Left renal pelvis (tissue), 4 donors: Measurements from ENCODE around the gene TAF1. TPM values are rescaled to one million over a fixed set of nuclear protein-coding genes. Genes with fewer than 3 reads are reported as not detected.
"Not testable (repeated sequence)": the region's sequence is repeated elsewhere in the genome, so short reads cannot be mapped to it uniquely, and the experiment has no call there.

ENCODE experiments used
- DNase-seq, 4 donors: peaks; one replicate each; pipeline ENCODE4 v3.0.0-alpha.2; 2013; ENCODE audit warnings: low read depth in 4 of 4, low spot score in 3 of 4
- polyA plus RNA-seq, 4 donors: library from polyadenylated mRNA; unstranded; fragments of 120-200 nt; gene quantifications; one replicate each; pipeline ENCODE4 v1.2.1, GENCODE V29; 2013; ENCODE audit not compliant: insufficient read length in 4 of 4

The TAF1 gene
- polyA plus RNA-seq, 4 donors, result 33.2 to 41.8 (median 38.2) TPM

- not testable (repeated sequence) for DNase-seq
Measured at GRCh38 chrX:71416260-71416659, 50.1 kb downstream of the TAF1 start.

GRCh38 chrX:71420686-71421085, 54.5 kb downstream of the TAF1 start:
- DNase-seq, result no peak

- DNase-seq, result no peak
Measured at GRCh38 chrX:71432733-71433132, 66.6 kb downstream of the TAF1 start.

GRCh38 chrX:71438750-71439149, 72.6 kb downstream of the TAF1 start:
- DNase-seq, result no peak

- DNase-seq, result no peak
Measured at GRCh38 chrX:71439420-71439819, 73.3 kb downstream of the TAF1 start.

- no peak for DNase-seq
Measured at GRCh38 chrX:71439896-71440295, 73.7 kb downstream of the TAF1 start.

- DNase-seq, result no peak
Measured at GRCh38 chrX:71440401-71440800, 74.2 kb downstream of the TAF1 start.

- not testable (repeated sequence) for DNase-seq
Measured at GRCh38 chrX:71441809-71442208, 75.7 kb downstream of the TAF1 start.

- no peak for DNase-seq
Measured at GRCh38 chrX:71450433-71451106, 84.4 kb downstream of the TAF1 start.

GRCh38 chrX:71451518-71451917, 85.4 kb downstream of the TAF1 start:
- not testable (repeated sequence) for DNase-seq

- DNase-seq, result no peak
Measured at GRCh38 chrX:71453056-71453455, 86.9 kb downstream of the TAF1 start.

- DNase-seq, result no peak
Measured at GRCh38 chrX:71454222-71454621, 88.1 kb downstream of the TAF1 start.

GRCh38 chrX:71458866-71459265, 92.7 kb downstream of the TAF1 start:
- no peak for DNase-seq

DNA sequence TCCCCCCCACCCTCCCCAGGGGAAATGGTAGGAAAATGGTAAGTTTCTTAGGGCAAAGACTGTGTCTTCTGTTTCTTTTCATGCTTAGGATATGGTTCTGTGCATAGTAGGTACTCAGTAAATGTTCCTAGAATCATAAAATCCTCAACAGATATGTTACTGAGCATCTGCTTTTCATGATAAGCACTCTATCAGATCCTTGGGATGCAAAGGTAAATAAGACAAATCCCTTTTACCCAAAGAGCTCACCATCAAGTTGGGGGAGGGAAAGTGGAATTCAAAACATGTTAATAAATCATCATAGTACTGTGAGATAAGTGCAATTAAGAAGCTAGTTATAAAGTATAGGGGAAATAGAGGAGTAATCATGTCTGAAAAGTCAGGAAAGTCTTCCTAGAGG, 98.8 kb downstream of the TAF1 start:
- no peak for DNase-seq

GRCh38 chrX:71466979-71467523, 100.9 kb downstream of the TAF1 start:
- no peak for DNase-seq

- DNase-seq, result no peak
Measured at GRCh38 chrX:71475785-71476540, 109.8 kb downstream of the TAF1 start.

DNA sequence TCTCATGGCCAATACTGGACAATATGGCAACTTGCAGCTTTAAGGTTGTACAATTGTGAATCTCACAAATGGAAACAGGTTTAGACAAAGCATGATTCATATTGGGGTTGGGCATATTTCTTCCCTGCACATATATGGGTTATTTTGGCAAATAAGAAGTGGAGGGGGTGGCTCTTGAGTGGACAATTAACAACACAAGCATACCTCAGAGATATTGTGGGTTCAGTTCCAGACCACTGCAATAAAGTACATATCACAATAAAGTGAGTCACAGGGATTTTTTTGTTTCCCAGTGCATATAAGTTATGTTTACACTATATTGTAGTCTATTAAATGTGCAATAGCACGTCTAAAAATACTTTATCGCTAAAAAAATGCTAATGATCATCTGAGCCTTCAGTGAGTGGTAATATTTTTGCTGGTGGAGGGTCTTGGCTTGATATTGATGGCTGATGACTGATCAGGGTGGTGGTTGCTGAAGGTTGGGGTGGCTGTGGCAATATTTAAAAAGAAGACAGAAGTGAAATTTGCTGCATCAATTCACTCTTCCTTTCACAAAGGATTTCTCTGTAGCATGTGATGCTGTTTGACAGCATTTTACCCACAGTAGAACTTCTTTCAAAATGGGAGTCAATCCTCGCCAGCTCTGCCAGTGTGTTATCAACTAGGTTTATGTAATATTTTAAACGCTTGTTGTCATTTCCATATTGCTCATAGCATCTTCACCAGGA, 116.2 kb downstream of the TAF1 start:
- no peak for DNase-seq

GRCh38 chrX:71487814-71488213, 121.7 kb downstream of the TAF1 start:
- no peak for DNase-seq

GRCh38 chrX:71489540-71489939, 123.4 kb downstream of the TAF1 start:
- DNase-seq, result no peak

DNA sequence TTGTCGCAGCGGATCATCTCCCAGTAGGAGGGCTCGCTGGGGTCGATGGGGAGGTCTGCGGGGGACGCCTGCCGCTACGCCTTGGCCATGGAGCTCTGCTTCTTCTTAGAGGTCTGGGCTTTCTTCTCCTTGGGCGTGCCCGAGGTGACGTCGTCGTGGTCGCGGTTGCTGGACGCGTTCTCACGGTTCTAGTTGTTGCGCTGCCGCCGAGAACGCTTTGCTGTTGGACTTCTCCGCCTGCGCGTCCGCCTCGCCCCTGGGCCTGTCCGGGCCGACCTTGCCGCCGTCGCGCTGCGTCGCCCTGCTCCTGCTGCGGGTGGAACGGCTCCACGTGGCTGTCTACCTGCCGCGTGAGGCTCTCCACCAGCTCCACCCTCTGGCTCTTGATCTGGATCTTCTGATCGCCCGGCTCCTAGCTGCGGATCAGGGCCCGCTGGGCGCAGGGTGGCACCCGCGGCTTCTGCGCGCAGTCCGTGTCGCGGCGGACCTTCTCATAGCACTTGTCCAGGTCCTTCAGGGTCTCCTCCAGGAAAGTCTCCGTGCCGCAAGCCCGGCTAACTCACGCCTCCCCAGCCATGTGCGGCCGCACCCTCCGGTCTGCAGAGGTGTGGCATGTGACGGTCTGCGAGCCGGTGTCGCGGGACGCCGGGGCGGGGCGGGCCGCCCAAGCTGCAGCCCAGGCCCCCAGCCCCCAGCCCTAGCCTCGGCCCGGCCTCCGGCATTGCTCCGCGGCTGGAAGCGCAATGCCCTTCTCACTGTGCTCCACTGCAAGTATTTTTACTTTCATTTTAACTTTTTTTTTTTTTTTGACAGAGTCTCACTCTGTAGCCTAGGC, 126.3 kb downstream of the TAF1 start:
- no peak for DNase-seq
